GM12878 (cell line): Measurements from ENCODE around the gene KRT81. TPM values are rescaled to one million over a fixed set of nuclear protein-coding genes. Genes with fewer than 3 reads are reported as not detected.

Source experiments
- ATAC-seq: fragments of 200-7000 bp; cut with Tn5 transposase; 3 replicates; pipeline ENCODE4 v1.9.1; 2020; ENCODE audit warnings: mild to moderate bottlenecking, moderate library complexity
- BruUV-seq: library from RNA; stranded (reverse); fragments of 400-500 nt; replicated peaks from 2 replicates; lab custom pipeline; 2021; lab: Mats Ljungman, UMichigan
- CTCF ChIA-PET: fragments of 300-600 bp; sonication (Branson Sonifier 250); formaldehyde crosslinking; extraction: SDS; loops from one replicate; lab custom pipeline; 2021; ENCODE audit warnings: inconsistent platforms; lab: Yijun Ruan, JAX
- POLR2A ChIA-PET: fragments of 350-600 bp; formaldehyde crosslinking; extraction: SDS; loops from one replicate; lab custom pipeline; 2021; ENCODE audit warnings: inconsistent platforms; lab: Charles Lee
- RAD21 ChIA-PET: fragments of 300-600 bp; sonication (Branson Sonifier 250); formaldehyde crosslinking; loops from one replicate; lab custom pipeline; 2023; ENCODE audit warnings: antibody characterized with exemption; ENCODE audit not compliant: unreplicated experiment; lab: Charles Lee
- SMC1A ChIA-PET: fragments of 300-600 bp; sonication (Branson Sonifier 250); formaldehyde crosslinking; loops from one replicate; lab custom pipeline; 2023; ENCODE audit not compliant: unreplicated experiment, uncharacterized antibody; lab: Charles Lee
- DNase-seq: peaks from one replicate; pipeline ENCODE4 v3.0.0-alpha.2; 2011; ENCODE audit warnings: low read depth, low spot score
- FAIRE-seq: peaks from 3 replicates; lab custom pipeline; 2011; peaks lifted over from hg19 to GRCh38; lab: Jason Lieb, UNC
- H2AFZ ChIP-seq: 2 replicates; pipeline ENCODE4 v1.6.0; 2011; ENCODE audit warnings: low read depth, low read length, control low read depth; ENCODE audit not compliant: control insufficient read depth
- H3K27ac ChIP-seq: 2 replicates; pipeline ENCODE4 v1.5.1; 2011; ENCODE audit warnings: control low read depth; ENCODE audit not compliant: control insufficient read depth, insufficient read depth
- H3K27me3 ChIP-seq, 2 experiments: replicated peaks in 1 of 2; 2 replicates each; pipeline versions ENCODE4 v1.6.0 to v1.6.1; 2011; ENCODE audit warnings: low read length in 1 of 2; ENCODE audit not compliant: control insufficient read depth in 2 of 2, insufficient read depth in 2 of 2
- H3K36me3 ChIP-seq, 2 experiments: 2 replicates each; pipeline ENCODE4 v1.5.1; 2011; ENCODE audit warnings: low read length in 1 of 2; ENCODE audit not compliant: control insufficient read depth in 2 of 2, insufficient read depth in 2 of 2
- H3K4me1 ChIP-seq: 2 replicates; pipeline ENCODE4 v1.6.1; 2011; ENCODE audit warnings: mild to moderate bottlenecking, low read length, moderate library complexity, mixed read lengths; ENCODE audit not compliant: control insufficient read depth, insufficient read depth
- H3K4me2 ChIP-seq: 2 replicates; pipeline ENCODE4 v1.6.0; 2011; ENCODE audit warnings: control low read depth; ENCODE audit not compliant: control insufficient read depth, insufficient read depth
- H3K4me3 ChIP-seq: fragments of 200-600 bp; sonication (generic); 2 replicates; pipeline ENCODE4 v1.5.1; 2016
- H3K79me2 ChIP-seq: 2 replicates; pipeline ENCODE4 v1.6.0; 2011; ENCODE audit warnings: low read length; ENCODE audit not compliant: control insufficient read depth, insufficient read depth
- H3K9ac ChIP-seq: 2 replicates; pipeline ENCODE4 v1.8.0; 2011; ENCODE audit warnings: low read length, control low read depth, mixed read lengths; ENCODE audit not compliant: control insufficient read depth, insufficient read depth
- H3K9me3 ChIP-seq: replicated peaks from 3 replicates; pipeline ENCODE4 v1.5.1; 2011; ENCODE audit warnings: mild to moderate bottlenecking, low read length; ENCODE audit not compliant: control insufficient read depth, insufficient read depth
- H4K20me1 ChIP-seq: 2 replicates; pipeline ENCODE4 v1.6.0; 2011; ENCODE audit not compliant: control insufficient read depth, insufficient read depth
- BCLAF1 ChIP-seq: fragments of 450-650 bp; IDR thresholded peaks from 2 replicates; pipeline ENCODE4 v1.6.1; 2017; ENCODE audit warnings: antibody characterized with exemption, mild to moderate bottlenecking, moderate library complexity
- EED ChIP-seq: sonication (generic); IDR thresholded peaks from 2 replicates; pipeline ENCODE4 v1.6.1; 2016; ENCODE audit warnings: antibody characterized with exemption, low read depth
- EGR1 ChIP-seq, 2 experiments: IDR thresholded peaks; 1 replicate in 1 of 2; 2 replicates in 1 of 2; pipeline ENCODE4 v1.6.1; 2011 to 2012; ENCODE audit warnings: low read depth in 2 of 2, low read length in 2 of 2, borderline replicate concordance in 1 of 2, mild to moderate bottlenecking in 1 of 2, moderate library complexity in 1 of 2
- IKZF2 ChIP-seq, 2 experiments: fragments of 450-650 bp; IDR thresholded peaks; 2 replicates each; pipeline ENCODE4 v1.6.1; 2017; ENCODE audit warnings: mild to moderate bottlenecking in 2 of 2, moderate library complexity in 2 of 2
- MYB ChIP-seq: fragments of 150-350 bp; IDR thresholded peaks from 2 replicates; pipeline ENCODE4 v1.6.1; 2014; ENCODE audit warnings: mild to moderate bottlenecking, low read depth, low read length, borderline replicate concordance
- PBX3 ChIP-seq: IDR thresholded peaks from 2 replicates; pipeline ENCODE4 v1.6.1; 2011; ENCODE audit warnings: mild to moderate bottlenecking, low read depth, low read length, moderate library complexity; ENCODE audit not compliant: insufficient replicate concordance
- SKIL ChIP-seq: fragments of 450-650 bp; IDR thresholded peaks from 2 replicates; pipeline ENCODE4 v1.6.1; 2017; ENCODE audit warnings: mild to moderate bottlenecking, low read depth, inconsistent platforms; ENCODE audit not compliant: poor library complexity, severe bottlenecking
- TBL1XR1 ChIP-seq: IDR thresholded peaks from 2 replicates; pipeline ENCODE4 v1.6.1; 2012; ENCODE audit warnings: low read depth, low read length, improper control_type of control experiment
- ZBTB40 ChIP-seq: fragments of 450-650 bp; IDR thresholded peaks from 2 replicates; pipeline ENCODE4 v1.6.1; 2016; ENCODE audit warnings: mild to moderate bottlenecking, moderate library complexity, borderline replicate concordance
- ZNF24 ChIP-seq: fragments of 450-650 bp; IDR thresholded peaks from 2 replicates; pipeline ENCODE4 v1.6.1; 2017; ENCODE audit warnings: antibody characterized with exemption, mild to moderate bottlenecking
- WGBS: methylation state at CpG from one replicate; pipeline ENCODE4 v1.1.6; 2016; ENCODE audit warnings: low lambda C conversion rate; ENCODE audit not compliant: insufficient replicate concordance, insufficient coverage; ENCODE audit errors: missing lambda C conversion rate; 5-methylcytosine and 5-hydroxymethylcytosine counted together
- in situ Hi-C: fragments of 300-500 bp; cut with MboI; formaldehyde crosslinking; loops from 9 replicates; pipeline ENCODE4 v1.14.3; 2018; ENCODE audit warnings: mixed read lengths
- intact Hi-C: fragments of 100-400 bp; cut with micrococcal nuclease; formaldehyde crosslinking; loops from one replicate; pipeline ENCODE4 v1.14.2; 2022; ENCODE audit not compliant: unreplicated experiment
- polyA plus RNA-seq, 11 experiments: library from polyadenylated mRNA; depleted of rRNA in 4 of 11; unstranded in 6 of 11; stranded (reverse) in 5 of 11; fragments of >200 nt; fragmentation: Nextera tagmentation in 4 of 11; fragmentation: Illumina TruSeq in 1 of 11; extraction: Ambion mirVana in 4 of 11; extraction: Trizol in 1 of 11; gene quantifications; 1 replicate in 1 of 11; 2 replicates in 10 of 11; pipeline versions ENCODE4 v1.2.1 to v1.2.3, GENCODE V29; 2011 to 2016; ENCODE audit warnings: inconsistent platforms in 2 of 11, missing spikeins in 2 of 11, low read depth in 1 of 11
- total RNA-seq, 4 experiments: library from RNA; depleted of rRNA in 3 of 4; stranded (reverse); fragments of >200 nt in 3 of 4; fragmentation: Illumina TruSeq in 1 of 4; extraction: Trizol in 1 of 4; gene quantifications; 2 replicates each; pipeline versions ENCODE4 v1.2.1 to v1.2.3, GENCODE V29; 2013 to 2021

Gene KRT81
- total and polyA plus RNA-seq, 10 of the 15 experiments (the other 5 are each of a cell fraction or from before 2014, with no cell fraction given), result 0.05 to 0.15 TPM; not detected in 8

- Histone ChIP-seq H2AFZ (no peak overlapping the region), H3K27me3 (peaks cover 0 to 1% of the 10 kb centered on the region in 2 experiments; a peak in 1 of 4 replicates), H3K27ac (no peak overlapping the region), H3K4me2 (no peak overlapping the region), H3K9me3 (no peaks in the 10 kb centered on the region), H3K36me3 (no peaks in the 10 kb centered on the region), H3K4me1 (no peaks in the 10 kb centered on the region), H3K9ac (no peak overlapping the region), H3K4me3 (no peak overlapping the region), H4K20me1 (no peaks in the 10 kb centered on the region), H3K79me2 (no peaks in the 10 kb centered on the region)
- DNase-seq (no peak), FAIRE-seq (no peak), ATAC-seq (no peak)
- 21% methylated on average over 4 of the region's 4 CpGs for WGBS
- no TSS peak for BruUV-seq
- intact Hi-C loops, result no loop called here
- CTCF ChIA-PET, result no interaction called here
- in situ Hi-C loops, result no loop called here
- POLR2A ChIA-PET, result no interaction called here
- RAD21 ChIA-PET, result no interaction called here
- SMC1A ChIA-PET, result interaction anchor here (1.5 kb wide), 1 partner anchor 13 kb away, joined by 3 read pairs; no protein-coding TSS in a partner anchor
- no peak for TF ChIP-seq ZBTB40
- no peak for TF ChIP-seq TBL1XR1
- no peak for TF ChIP-seq IKZF2 (IDR thresholded peaks at IDR 0.05)
- TF ChIP-seq ZNF24, result no peak
- no peak for TF ChIP-seq PBX3
- no peak for TF ChIP-seq EGR1 (IDR thresholded peaks at IDR 0.05; ENCODE audit: borderline replicate concordance in 1 of 2, low read depth in 2 of 2, low read length in 2 of 2)
- TF ChIP-seq MYB, result no peak
- no peak for TF ChIP-seq EED
- no peak for TF ChIP-seq SKIL
- no peak for TF ChIP-seq BCLAF1
Measured at GRCh38 chr12:52298677-52299190, 7.4 kb upstream of the KRT81 start.
